Fibroblast of upper back skin (primary cell): ENCODE data around the gene ZCCHC14.

ENCODE experiments used
- DNase-seq: peaks from one replicate; pipeline ENCODE4 v3.0.0-alpha.2; 2013

ZCCHC14 gene

DNA sequence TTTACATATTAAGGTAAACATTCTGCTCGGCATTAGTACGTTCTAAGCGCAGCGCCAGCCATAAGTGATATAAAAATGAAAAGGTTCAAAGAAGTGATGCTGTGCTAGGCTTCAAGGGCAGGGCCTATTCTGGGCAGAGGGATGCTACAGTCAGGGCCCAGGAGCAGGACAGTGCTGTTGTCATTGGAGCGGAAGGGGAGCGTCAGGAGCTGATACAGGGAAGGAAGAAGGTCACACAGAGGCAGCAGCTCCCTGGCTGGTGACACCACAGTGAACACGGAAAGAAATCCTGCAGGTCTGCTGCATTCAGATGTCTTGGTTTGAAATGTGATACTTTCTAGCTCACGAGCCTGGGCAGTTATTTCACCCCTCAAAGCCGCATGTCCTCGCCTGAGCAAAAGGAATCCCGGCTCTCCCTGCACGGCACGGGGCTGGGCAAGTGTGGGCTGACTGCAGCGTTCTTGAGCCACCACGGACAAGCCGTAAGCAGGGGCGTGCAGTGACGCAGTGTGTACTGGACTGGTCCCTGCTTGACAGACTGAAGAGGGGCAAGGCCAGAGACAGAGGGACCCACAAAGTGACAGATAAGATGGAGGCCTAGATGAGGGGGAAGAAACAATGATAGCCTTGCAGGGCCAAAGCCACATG lies 41.1 kb downstream of the ZCCHC14 start:
- no peak for DNase-seq

GRCh38 chr16:87448866-87449265 lies 44.0 kb downstream of the ZCCHC14 start:
- DNase-seq, result no peak

- DNase-seq, result peak; percentile 75
Observed at GRCh38 chr16:87447323-87447722, 45.5 kb downstream of the ZCCHC14 start.

- DNase-seq, result no peak
Observed at GRCh38 chr16:87446479-87446878, 46.3 kb downstream of the ZCCHC14 start.

GRCh38 chr16:87445486-87445885 lies 47.3 kb downstream of the ZCCHC14 start:
- DNase-seq, result peak; percentile 81

DNA sequence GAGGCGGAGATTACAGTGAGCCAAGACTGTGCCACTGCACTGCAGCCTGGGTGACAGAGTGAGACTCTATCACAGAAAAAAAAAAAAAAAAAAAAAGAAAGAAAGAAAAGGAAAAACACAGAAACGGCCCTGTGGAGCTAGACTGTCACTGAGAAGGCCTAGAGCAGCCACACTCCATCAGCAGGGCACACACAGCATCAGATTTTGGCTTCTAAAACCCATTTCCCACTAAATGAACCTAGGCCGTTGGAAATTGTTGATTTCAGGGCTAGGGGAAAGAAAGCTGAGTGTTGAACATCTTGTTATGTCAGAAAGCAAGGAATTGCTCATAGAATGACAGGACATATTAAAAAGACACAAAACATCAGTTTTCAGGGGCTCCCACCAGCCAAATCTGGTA lies 48.9 kb downstream of the ZCCHC14 start:
- DNase-seq, result no peak

DNA sequence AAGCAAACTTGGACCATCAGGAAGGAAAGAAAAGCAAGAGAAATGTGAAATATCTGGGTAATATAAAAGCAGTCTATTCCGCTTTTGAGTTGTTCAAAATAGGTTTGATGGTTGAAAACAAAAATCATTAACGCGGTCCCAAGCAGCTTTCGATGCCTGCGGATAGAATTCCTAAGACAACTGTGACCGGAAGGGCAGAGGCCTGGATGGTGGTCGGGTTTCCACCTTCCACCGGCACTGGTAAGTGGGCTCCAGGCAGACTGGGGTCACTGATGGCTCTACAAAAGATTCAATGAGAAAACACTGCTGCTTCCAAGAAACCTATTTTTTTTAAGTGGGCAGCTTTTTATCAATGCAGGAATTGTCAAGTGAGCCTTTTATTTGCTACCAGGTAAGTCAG lies 49.8 kb downstream of the ZCCHC14 start:
- DNase-seq, result no peak

GRCh38 chr16:87442581-87442966 lies 50.2 kb downstream of the ZCCHC14 start:
- no peak for DNase-seq

DNA sequence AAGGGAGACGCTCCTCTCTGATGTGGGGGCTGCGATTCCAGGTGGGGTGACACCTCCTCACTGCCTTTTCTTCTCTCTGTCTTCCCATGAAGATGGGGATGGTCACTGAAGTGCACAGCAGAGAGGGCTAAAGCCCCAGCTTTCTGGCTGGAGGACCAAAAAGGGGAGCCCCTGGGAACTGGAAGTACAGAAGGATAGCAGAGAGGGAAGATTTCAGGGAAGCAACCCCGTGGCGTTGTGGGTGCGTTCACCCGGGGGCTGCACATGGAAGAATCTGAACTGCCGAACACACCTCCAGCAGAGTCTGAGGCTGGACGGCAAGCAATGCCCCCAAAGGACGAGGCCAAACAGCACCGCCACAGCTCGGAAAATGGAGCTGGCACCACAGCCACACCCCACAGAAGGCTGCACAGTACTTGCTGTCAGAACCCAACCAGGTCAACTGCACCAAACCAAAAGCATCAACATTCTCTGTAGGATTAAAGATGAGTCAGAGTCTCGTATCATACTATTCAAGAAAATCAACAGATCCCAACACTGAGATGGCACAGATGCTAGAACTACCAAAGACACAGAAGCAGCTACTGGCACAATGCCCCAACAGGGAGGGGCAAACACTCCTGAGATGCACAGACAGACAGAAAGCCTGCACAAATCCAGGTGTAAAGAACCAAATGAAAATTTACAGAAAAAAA lies 50.8 kb downstream of the ZCCHC14 start:
- peak; percentile 16 for DNase-seq

DNA sequence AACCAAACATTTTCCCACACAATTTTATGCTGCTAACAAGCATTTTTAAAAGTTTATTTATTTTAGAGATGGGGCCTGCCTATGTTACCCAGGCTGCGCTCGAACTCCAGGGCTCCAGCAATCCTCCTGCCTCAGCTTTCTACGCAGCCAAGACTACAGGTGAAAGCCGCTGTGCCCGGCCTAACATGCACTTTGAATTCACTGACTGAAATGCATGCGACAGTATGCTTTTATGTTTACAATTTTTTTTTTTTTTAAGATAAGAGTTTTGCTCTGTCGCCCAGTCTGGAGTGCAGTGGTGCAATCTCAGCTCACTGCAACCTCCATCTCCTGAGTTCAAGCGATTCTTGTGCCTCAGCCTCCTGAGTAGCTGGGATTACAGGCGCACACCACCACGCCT lies 52.9 kb downstream of the ZCCHC14 start:
- DNase-seq, result no peak

DNA sequence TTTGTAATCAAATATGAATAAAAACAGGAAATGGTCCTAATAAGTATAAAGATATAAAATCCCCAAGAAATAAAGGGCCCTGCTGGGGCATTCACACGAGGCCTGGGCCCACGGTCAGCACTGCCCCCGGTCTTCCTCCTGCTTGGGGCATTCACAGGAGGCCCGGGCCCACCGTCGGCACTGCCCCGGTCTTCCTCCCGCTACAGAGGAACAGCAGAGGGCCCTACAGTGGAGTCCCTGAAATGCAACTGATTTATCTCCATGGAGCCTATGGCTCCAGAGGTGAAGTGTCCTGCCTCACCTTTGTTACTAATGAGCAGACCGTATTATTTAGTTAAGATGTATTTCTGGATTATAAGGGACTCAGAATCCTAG lies 54.2 kb downstream of the ZCCHC14 start:
- no peak for DNase-seq

DNA sequence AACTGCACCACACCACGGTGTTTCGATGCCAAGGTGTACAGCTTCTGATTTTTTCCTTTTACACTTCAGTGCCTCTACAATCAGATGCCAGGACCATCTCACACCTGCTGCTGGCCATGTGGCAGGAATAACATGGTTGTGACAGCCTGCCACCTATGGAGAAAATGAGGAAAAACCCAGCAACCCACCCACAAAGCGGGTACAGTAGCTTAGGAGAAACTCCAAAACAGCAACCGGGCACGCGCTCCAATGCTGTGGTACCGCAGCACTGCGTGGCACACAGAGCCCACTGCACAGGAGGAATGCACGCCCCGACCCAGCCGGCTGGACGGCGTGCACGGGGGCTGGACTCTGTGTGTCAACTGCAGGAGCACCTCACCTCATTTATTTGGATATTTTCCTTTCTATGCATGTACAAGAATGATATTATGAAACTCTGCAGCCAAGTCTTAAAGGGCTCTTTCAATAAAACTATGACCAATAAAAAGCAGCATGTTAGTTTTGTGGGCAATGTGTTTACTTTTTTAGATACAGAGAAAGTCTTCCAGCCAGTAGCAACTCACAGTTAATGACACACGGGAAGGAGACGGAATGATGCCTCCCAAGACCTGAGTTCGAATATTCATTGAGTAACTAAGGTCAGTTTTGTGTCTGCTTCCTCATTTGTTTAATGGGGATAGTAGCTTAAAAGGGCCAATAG lies 54.8 kb downstream of the ZCCHC14 start:
- DNase-seq, result no peak

DNA sequence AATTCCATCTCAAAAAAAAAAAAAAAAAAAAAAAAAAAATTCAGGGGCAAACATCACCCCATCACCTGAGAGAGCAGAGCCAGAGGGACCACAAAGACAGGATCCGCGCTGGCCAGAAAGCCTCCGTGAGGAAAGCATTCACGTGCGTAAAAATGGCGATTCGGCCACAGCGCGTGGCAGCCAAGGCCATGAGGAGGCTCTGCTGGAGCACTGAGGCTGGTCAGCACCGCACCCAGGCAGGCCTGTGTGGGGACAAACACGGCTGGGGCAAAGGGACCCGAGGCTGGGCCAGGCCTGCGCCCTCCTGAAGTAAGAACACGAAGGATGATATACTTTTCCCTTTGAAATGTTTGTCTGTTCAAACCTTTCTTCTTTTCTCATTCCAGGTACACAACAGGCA lies 55.5 kb downstream of the ZCCHC14 start:
- DNase-seq, result no peak

- DNase-seq, result peak; percentile 44
Observed at GRCh38 chr16:87436225-87437172, 56.3 kb downstream of the ZCCHC14 start.

DNA sequence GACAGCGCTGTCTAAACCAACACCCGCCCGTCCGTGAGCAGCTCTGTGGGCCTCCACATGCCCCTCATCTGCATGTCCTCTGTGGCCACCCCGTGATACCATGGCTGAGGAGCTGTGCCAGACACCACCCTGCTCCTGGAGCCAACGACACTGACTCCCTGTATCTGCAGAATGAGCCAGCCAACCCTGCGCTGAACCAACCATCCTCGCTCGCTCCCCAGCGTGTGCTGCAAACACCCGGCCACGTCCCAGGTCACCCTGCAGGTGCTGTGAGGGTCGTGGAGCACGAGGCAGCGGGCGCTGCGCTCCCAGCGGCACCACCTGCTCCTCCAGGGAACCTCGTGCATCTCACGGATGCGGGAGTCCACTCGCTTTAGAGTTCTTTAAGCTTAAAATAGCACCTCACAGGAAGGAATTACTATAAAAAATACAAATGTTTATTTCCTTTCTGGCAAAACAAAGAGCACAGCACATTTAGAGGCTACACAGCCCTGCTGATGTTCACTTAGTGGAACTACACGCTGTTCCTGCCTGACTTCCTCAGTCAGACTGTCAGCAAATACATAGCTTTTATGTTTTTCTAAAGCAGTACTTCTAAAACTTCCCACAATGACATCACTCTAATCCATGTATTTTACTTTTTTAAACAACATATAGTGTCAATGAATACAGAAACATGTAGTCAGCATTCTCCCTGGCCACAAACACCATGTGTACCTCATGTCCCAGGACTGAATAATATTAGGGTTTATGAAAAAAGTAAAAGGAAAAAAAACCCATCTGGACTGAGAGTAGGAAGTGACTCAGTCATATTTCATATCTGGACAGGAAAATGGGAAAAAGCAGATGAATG lies 57.2 kb downstream of the ZCCHC14 start:
- DNase-seq, result peak; percentile 90

GRCh38 chr16:87434146-87434667 lies 58.6 kb downstream of the ZCCHC14 start:
- peak; percentile 11 for DNase-seq

- no peak for DNase-seq
Observed at GRCh38 chr16:87432330-87432915, 60.4 kb downstream of the ZCCHC14 start.

GRCh38 chr16:87431926-87432325 lies 60.9 kb downstream of the ZCCHC14 start:
- peak; percentile 80 for DNase-seq

GRCh38 chr16:87426423-87427215 lies 66.2 kb downstream of the ZCCHC14 start:
- no peak for DNase-seq

GRCh38 chr16:87425941-87426340 lies 66.9 kb downstream of the ZCCHC14 start:
- DNase-seq, result no peak

- DNase-seq, result no peak
Observed at GRCh38 chr16:87424266-87424665, 68.6 kb downstream of the ZCCHC14 start.
